ENCODE data around the gene ADCYAP1R1. TPM values are rescaled to one million over a fixed set of nuclear protein-coding genes. Genes with fewer than 3 reads are reported as not detected.

ADCYAP1R1 gene
- polyA plus RNA-seq, 1 experiment = not detected

DNA sequence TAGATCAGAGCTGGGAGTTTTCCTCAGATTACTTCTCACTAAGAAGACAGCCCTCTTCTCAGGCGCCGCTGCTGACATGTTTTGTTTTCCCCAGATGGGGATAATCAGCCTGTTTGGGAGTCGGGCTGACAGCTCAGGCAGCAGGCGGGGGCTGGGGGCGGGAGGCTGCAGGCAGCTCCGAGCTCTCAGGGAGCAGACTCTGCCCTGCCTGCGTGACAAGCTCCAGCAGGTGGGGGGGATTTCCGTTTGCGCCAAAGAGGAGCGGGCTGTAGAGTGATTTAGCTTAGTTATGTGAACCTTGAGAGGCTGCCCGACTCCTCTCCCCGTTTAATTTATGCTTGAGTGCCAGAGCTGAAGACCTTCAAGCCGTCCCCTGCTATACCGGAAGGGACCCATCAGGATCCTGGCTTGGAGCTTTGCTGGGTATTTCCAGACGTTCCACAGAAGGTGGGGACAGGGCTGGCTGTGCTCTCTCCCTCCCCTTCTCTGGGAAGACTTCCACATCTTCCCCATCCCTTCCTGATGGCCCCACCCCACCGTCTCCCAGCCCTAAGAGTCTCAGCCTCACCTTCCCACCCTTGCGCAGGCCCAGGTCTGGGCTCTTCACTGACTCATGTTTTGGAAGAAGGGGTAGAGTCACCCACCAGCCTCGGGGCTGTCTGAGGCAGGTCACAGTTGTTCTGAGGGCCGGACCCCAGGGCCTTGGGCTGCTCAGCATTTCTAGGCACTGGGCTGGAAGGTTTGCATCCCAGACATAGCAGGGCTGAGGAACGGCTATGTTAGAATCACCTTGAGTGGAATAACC lies 24.7 kb upstream of the ADCYAP1R1 start:
- Histone ChIP-seq H3K9me3 (ENCODE audit: control insufficient read depth, insufficient read depth, low read length) (no peaks in the 10 kb centered on the region; the same call in 1 of the 2 replicates), H3K27me3 (ENCODE audit: control insufficient read depth, insufficient read depth, low read length) (peaks cover 6% of the 10 kb centered on the region), H3K27ac (ENCODE audit: low read depth, low read length) (no peak overlapping the region), H3K4me3 (ENCODE audit: low read depth, low read length) (no peak overlapping the region)
- ChIA-PET POLR2A (no interaction called here), CTCF (interaction anchor here (0.9 to 1.4 kb wide), 1 partner anchor 44 kb away, joined by 3 read pairs; no protein-coding TSS in a partner anchor)
- no peak for DNase-seq (ENCODE audit: low read depth, low spot score)
- TF ChIP-seq, protein P1, sequence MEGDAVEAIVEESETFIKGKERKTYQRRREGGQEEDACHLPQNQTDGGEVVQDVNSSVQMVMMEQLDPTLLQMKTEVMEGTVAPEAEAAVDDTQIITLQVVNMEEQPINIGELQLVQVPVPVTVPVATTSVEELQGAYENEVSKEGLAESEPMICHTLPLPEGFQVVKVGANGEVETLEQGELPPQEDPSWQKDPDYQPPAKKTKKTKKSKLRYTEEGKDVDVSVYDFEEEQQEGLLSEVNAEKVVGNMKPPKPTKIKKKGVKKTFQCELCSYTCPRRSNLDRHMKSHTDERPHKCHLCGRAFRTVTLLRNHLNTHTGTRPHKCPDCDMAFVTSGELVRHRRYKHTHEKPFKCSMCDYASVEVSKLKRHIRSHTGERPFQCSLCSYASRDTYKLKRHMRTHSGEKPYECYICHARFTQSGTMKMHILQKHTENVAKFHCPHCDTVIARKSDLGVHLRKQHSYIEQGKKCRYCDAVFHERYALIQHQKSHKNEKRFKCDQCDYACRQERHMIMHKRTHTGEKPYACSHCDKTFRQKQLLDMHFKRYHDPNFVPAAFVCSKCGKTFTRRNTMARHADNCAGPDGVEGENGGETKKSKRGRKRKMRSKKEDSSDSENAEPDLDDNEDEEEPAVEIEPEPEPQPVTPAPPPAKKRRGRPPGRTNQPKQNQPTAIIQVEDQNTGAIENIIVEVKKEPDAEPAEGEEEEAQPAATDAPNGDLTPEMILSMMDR (IDR thresholded peaks at IDR 0.05; ENCODE audit: low read depth, low read length) = no peak

DNA sequence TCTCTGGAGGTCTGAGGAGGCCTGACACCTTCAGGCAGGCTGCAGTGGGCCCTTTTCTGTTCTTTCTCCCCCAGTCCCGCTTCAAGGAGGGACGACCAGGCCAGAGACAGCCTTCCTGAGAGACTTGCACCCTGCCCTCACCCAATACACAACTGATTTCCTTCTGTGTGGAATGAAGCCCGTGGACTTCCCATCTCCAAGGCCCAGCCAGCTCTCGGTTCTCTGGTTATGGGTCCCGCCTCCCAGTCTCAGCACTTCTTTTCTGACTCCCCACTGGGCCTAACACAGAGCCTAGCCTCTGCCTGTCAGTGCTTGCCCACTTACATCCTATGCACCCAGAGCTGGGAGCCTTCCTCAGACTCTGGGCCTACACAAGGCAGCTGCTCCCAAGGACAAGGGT lies 24.1 kb upstream of the ADCYAP1R1 start:
- ChIA-PET CTCF (interaction anchor here (1.4 kb wide), 1 partner anchor 44 kb away, joined by 3 read pairs; no protein-coding TSS in a partner anchor), POLR2A (no interaction called here)
- H3K27me3 ChIP-seq (ENCODE audit: control insufficient read depth, insufficient read depth, low read length) = peaks cover 6% of the 10 kb centered on the region
- no peak overlapping the region for H3K27ac ChIP-seq (ENCODE audit: low read depth, low read length)
- no peaks in the 10 kb centered on the region; the same call in 1 of the 2 replicates for H3K9me3 ChIP-seq (ENCODE audit: control insufficient read depth, insufficient read depth, low read length)
- TF ChIP-seq, protein P1 (IDR thresholded peaks at IDR 0.05; ENCODE audit: low read depth, low read length) = no peak
- H3K4me3 ChIP-seq (ENCODE audit: low read depth, low read length) = no peak overlapping the region
- no peak for DNase-seq (ENCODE audit: low read depth, low spot score)

DNA sequence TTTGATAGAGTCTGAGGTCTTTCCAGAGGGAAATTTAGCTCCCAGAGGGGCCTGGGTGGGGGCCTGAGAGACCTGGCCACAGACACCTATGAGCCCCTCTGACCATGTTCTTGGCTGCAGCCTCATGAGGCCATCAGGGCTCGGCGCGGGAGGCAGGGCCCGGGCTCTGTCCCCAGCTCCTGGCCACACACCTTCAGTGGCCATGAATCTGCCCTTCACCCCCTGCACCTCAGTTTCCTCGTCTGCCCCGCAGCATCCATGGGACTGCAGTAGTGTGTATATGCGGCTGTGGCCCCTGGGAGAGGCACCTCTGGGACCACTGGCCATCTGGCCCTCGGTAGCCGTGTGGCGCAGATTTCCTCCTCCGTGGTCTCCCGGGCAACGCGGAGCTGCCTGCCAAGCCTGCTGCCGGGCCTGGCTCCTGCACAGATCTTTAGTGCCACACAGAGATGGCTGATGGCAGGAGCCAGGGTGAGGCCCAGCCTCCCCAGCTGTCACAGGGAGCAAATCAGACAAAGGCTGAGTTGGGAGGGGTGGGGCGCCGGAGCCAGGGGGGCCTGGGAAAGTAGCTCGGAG lies 23.6 kb upstream of the ADCYAP1R1 start:
- TF ChIP-seq, protein P1 (IDR thresholded peaks at IDR 0.05; ENCODE audit: low read depth, low read length) = no peak
- no peak for DNase-seq (ENCODE audit: low read depth, low spot score)
- Histone ChIP-seq H3K27me3 (ENCODE audit: control insufficient read depth, insufficient read depth, low read length) (peaks cover 6% of the 10 kb centered on the region), H3K9me3 (ENCODE audit: control insufficient read depth, insufficient read depth, low read length) (no peaks in the 10 kb centered on the region; the same call in 1 of the 2 replicates), H3K27ac (ENCODE audit: low read depth, low read length) (no peak overlapping the region), H3K4me3 (ENCODE audit: low read depth, low read length) (no peak overlapping the region)
- CTCF ChIA-PET = interaction anchor here (1.4 to 1.9 kb wide), 2 partner anchors 45 to 94 kb away, joined by 3 to 10 read pairs; no protein-coding TSS in a partner anchor
- POLR2A ChIA-PET = no interaction called here

DNA sequence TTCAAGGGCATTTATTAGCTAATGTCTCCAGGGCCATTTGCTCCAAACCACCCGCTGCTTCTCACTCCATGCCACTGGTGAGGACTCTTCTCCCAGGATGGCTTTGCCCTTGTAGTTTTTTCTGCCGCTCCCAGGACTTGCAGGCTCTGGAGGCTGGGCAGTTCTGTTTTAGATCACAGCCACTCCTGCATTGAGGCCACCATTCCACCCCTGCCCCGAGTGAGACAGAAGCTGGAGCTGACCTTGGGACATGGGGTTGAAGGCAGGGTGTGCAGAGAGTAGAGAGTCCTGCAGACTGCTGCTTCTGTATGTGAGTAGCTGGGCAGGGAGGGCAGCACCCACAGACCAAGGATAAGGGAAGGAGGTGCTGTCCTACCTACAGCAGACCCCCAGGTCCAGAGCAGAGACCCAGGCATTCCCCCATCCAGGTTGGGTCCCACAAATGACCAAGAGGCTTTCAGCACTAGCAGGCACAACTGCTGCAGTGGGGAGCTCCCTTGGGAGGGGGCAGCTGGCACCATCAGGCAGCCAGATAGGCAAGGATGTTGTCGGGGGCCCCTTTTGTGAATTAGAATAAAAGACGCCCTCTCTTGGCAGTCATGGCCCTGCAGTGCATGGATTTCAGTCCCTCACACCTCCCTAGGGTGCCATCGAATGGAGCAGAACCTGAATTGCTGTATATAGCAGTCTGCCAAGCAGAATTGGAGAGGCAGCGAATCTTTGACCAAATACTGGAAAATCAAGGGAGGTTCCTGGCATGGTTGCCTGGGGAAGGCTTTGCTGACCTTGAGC lies 22.7 kb upstream of the ADCYAP1R1 start:
- Histone ChIP-seq H3K27ac (ENCODE audit: low read depth, low read length) (no peak overlapping the region), H3K9me3 (ENCODE audit: control insufficient read depth, insufficient read depth, low read length) (no peaks in the 10 kb centered on the region; the same call in 1 of the 2 replicates), H3K4me3 (ENCODE audit: low read depth, low read length) (no peak overlapping the region), H3K27me3 (ENCODE audit: control insufficient read depth, insufficient read depth, low read length) (peaks cover 11% of the 10 kb centered on the region)
- no peak for DNase-seq (ENCODE audit: low read depth, low spot score)
- POLR2A ChIA-PET = no interaction called here
- TF ChIP-seq, protein P1 (IDR thresholded peaks at IDR 0.05; ENCODE audit: low read depth, low read length) = no peak
- CTCF ChIA-PET = interaction anchor here (0.8 to 1.9 kb wide), 3 partner anchors 46 to 93 kb away, joined by 3 to 10 read pairs (median 3); no protein-coding TSS in a partner anchor
